GM18861 (cell line): ENCODE data around the gene ALB.

Experiments used
- ATAC-seq: cut with Tn5 transposase; IDR thresholded peaks from one replicate; pipeline ENCODE4 v1.9.1; 2021; ENCODE audit not compliant: unreplicated experiment

The ALB gene

DNA sequence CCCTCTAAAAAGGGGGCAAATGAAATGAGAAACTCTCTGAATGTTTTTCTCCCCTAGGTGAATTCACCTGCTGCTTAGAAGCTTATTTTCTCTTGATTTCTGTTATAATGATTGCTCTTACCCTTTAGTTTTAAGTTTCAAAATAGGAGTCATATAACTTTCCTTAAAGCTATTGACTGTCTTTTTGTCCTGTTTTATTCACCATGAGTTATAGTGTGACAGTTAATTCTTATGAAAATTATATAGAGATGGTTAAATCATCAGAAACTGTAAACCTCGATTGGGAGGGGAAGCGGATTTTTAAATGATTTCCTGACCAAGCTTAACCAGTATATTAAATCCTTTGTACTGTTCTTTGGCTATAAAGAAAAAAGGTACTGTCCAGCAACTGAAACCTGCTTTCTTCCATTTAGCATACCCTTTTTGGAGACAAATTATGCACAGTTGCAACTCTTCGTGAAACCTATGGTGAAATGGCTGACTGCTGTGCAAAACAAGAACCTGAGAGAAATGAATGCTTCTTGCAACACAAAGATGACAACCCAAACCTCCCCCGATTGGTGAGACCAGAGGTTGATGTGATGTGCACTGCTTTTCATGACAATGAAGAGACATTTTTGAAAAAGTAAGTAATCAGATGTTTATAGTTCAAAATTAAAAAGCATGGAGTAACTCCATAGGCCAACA lies 4.2 kb downstream of the ALB start:
- no peak for ATAC-seq

DNA sequence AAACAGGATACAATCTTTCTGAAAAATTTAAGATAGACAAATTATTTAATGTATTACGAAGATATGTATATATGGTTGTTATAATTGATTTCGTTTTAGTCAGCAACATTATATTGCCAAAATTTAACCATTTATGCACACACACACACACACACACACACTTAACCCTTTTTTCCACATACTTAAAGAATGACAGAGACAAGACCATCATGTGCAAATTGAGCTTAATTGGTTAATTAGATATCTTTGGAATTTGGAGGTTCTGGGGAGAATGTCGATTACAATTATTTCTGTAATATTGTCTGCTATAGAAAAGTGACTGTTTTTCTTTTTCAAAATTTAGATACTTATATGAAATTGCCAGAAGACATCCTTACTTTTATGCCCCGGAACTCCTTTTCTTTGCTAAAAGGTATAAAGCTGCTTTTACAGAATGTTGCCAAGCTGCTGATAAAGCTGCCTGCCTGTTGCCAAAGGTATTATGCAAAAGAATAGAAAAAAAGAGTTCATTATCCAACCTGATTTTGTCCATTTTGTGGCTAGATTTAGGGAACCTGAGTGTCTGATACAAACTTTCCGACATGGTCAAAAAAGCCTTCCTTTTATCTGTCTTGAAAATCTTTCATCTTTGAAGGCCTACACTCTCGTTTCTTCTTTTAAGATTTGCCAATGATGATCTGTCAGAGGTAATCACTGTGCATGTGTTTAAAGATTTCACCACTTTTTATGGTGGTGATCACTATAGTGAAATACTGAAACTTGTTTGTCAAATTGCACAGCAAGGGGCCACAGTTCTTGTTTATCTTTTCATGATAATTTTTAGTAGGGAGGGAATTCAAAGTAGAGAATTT lies 5.2 kb downstream of the ALB start:
- no peak for ATAC-seq

DNA sequence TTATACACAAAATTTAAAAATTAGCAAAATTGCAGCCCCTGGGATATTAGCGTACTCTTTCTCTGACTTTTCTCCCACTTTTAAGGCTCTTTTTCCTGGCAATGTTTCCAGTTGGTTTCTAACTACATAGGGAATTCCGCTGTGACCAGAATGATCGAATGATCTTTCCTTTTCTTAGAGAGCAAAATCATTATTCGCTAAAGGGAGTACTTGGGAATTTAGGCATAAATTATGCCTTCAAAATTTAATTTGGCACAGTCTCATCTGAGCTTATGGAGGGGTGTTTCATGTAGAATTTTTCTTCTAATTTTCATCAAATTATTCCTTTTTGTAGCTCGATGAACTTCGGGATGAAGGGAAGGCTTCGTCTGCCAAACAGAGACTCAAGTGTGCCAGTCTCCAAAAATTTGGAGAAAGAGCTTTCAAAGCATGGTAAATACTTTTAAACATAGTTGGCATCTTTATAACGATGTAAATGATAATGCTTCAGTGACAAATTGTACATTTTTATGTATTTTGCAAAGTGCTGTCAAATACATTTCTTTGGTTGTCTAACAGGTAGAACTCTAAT lies 6.0 kb downstream of the ALB start:
- no peak for ATAC-seq

DNA sequence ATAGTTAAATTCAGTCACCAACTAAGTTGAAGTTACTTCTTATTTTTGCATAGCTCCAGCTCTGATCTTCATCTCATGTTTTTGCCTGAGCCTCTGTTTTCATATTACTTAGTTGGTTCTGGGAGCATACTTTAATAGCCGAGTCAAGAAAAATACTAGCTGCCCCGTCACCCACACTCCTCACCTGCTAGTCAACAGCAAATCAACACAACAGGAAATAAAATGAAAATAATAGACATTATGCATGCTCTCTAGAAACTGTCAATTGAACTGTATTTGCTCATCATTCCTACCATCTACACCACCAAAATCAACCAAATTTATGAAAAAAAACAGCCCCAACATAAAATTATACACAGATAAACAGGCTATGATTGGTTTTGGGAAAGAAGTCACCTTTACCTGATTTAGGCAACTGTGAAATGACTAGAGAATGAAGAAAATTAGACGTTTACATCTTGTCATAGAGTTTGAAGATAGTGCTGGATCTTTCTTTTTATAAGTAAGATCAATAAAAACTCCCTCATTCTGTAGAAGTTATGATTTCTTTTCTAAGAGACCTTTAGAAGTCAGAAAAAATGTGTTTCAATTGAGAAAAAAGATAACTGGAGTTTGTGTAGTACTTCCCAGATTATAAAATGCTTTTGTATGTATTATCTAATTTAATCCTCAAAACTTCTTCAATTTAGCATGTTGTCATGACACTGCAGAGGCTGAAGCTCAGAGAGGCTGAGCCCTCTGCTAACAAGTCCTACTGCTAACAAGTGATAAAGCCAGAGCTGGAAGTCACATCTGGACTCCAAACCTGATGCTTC lies 7.0 kb downstream of the ALB start:
- no peak for ATAC-seq

DNA sequence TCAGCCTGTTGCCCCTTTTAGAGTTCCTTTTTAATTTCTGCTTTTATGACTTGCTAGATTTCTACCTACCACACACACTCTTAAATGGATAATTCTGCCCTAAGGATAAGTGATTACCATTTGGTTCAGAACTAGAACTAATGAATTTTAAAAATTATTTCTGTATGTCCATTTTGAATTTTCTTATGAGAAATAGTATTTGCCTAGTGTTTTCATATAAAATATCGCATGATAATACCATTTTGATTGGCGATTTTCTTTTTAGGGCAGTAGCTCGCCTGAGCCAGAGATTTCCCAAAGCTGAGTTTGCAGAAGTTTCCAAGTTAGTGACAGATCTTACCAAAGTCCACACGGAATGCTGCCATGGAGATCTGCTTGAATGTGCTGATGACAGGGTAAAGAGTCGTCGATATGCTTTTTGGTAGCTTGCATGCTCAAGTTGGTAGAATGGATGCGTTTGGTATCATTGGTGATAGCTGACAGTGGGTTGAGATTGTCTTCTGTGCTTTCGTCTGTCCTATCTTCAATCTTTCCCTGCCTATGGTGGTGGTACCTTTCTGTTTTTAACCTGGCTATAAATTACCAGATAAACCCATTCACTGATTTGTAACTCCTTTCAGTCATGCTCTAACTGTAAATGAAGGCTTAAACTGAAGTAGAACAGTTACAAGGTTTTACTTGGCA lies 7.8 kb downstream of the ALB start:
- ATAC-seq: no peak

DNA sequence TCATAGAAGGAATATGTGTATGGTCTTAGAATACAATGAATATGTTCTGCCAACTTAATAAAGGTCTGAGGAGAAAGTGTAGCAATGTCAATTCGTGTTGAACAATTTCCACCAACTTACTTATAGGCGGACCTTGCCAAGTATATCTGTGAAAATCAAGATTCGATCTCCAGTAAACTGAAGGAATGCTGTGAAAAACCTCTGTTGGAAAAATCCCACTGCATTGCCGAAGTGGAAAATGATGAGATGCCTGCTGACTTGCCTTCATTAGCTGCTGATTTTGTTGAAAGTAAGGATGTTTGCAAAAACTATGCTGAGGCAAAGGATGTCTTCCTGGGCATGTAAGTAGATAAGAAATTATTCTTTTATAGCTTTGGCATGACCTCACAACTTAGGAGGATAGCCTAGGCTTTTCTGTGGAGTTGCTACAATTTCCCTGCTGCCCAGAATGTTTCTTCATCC lies 9.2 kb downstream of the ALB start:
- no peak for ATAC-seq

DNA sequence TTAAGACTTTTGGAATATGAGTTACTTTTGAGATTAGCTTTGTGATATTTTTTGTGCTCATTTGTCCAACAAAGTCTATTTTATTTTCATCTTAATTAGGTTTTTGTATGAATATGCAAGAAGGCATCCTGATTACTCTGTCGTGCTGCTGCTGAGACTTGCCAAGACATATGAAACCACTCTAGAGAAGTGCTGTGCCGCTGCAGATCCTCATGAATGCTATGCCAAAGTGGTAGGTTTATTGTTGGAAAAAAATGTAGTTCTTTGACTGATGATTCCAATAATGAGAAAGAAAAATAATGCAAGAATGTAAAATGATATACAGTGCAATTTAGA lies 10.8 kb downstream of the ALB start:
- ATAC-seq: no peak

DNA sequence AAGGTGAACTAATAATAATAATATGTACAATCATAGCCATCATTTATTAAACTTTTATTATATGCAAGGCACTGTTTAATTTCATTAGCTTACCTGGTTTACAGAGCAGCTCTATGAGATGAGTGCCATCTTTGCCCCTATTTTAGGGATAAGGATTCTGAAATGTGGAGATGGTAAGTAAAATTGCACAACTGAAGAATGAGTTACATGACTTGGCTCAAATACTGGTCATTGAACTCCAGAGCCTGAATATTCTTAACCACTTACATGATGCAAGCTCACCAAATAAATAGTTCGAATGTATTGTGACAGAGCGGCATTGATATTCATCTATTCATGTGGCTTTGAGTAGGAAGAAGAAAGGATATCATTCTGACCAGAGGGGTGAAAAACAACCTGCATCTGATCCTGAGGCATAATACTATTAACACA lies 11.7 kb downstream of the ALB start:
- ATAC-seq: no peak

DNA sequence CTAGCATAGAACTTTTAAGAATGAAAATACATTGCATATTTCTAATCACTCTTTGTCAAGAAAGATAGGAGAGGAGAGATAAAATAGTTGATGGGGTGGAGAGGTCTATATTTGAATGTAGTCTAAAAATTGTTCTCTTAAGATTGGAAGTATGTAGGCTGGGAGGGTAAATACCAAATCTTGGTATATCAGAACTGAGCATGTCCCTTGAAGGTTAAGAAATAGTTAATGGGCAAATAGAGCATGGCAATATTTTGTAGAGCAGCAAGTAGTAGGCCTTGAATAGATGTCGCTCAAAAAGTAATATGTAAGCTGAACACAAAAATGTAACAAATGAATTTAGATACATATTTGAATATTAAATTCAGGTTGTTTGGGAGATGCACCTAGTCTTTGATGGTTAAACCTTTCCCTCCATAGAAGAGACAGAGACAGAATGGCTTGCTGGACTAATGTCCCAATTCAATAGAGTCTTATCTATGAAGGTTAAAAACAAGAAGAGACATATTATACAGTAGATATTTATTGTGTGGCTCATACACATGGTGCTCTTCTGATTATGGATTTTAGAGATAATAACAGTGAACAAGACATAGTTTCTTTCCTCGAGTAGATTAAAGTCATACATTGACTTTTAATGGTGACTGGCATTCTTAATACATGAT lies 12.5 kb downstream of the ALB start:
- ATAC-seq: no peak

DNA sequence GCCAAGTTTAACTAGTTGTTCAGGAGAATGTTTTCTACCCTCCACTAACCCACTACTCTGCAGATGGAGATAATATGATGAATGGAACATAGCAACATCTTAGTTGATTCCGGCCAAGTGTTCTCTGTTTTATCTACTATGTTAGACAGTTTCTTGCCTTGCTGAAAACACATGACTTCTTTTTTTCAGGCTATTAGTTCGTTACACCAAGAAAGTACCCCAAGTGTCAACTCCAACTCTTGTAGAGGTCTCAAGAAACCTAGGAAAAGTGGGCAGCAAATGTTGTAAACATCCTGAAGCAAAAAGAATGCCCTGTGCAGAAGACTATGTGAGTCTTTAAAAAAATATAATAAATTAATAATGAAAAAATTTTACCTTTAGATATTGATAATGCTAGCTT lies 13.3 kb downstream of the ALB start:
- no peak for ATAC-seq

DNA sequence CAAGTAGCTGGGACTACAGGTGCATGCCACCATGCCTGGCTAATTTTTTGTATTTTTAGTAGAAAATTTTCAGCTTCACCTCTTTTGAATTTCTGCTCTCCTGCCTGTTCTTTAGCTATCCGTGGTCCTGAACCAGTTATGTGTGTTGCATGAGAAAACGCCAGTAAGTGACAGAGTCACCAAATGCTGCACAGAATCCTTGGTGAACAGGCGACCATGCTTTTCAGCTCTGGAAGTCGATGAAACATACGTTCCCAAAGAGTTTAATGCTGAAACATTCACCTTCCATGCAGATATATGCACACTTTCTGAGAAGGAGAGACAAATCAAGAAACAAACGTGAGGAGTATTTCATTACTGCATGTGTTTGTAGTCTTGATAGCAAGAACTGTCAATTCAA lies 13.9 kb downstream of the ALB start:
- no peak for ATAC-seq

DNA sequence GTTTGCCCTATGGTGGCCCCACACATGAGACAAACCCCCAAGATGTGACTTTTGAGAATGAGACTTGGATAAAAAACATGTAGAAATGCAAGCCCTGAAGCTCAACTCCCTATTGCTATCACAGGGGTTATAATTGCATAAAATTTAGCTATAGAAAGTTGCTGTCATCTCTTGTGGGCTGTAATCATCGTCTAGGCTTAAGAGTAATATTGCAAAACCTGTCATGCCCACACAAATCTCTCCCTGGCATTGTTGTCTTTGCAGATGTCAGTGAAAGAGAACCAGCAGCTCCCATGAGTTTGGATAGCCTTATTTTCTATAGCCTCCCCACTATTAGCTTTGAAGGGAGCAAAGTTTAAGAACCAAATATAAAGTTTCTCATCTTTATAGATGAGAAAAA lies 14.6 kb downstream of the ALB start:
- no peak for ATAC-seq

DNA sequence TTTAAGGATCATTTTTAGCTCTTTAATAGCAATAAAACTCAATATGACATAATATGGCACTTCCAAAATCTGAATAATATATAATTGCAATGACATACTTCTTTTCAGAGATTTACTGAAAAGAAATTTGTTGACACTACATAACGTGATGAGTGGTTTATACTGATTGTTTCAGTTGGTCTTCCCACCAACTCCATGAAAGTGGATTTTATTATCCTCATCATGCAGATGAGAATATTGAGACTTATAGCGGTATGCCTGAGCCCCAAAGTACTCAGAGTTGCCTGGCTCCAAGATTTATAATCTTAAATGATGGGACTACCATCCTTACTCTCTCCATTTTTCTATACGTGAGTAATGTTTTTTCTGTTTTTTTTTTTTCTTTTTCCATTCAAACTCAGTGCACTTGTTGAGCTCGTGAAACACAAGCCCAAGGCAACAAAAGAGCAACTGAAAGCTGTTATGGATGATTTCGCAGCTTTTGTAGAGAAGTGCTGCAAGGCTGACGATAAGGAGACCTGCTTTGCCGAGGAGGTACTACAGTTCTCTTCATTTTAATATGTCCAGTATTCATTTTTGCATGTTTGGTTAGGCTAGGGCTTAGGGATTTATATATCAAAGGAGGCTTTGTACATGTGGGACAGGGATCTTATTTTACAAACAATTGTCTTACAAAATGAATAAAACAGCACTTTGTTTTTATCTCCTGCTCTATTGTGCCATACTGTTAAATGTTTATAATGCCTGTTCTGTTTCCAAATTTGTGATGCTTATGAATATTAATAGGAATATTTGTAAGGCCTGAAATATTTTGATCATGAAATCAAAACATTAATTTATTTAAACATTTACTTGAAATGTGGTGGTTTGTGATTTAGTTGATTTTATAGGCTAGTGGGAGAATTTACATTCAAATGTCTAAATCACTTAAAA lies 15.3 kb downstream of the ALB start:
- ATAC-seq: no peak

DNA sequence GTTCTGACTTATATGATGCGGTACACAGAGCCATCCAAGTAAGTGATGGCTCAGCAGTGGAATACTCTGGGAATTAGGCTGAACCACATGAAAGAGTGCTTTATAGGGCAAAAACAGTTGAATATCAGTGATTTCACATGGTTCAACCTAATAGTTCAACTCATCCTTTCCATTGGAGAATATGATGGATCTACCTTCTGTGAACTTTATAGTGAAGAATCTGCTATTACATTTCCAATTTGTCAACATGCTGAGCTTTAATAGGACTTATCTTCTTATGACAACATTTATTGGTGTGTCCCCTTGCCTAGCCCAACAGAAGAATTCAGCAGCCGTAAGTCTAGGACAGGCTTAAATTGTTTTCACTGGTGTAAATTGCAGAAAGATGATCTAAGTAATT lies 16.5 kb downstream of the ALB start:
- no peak for ATAC-seq

DNA sequence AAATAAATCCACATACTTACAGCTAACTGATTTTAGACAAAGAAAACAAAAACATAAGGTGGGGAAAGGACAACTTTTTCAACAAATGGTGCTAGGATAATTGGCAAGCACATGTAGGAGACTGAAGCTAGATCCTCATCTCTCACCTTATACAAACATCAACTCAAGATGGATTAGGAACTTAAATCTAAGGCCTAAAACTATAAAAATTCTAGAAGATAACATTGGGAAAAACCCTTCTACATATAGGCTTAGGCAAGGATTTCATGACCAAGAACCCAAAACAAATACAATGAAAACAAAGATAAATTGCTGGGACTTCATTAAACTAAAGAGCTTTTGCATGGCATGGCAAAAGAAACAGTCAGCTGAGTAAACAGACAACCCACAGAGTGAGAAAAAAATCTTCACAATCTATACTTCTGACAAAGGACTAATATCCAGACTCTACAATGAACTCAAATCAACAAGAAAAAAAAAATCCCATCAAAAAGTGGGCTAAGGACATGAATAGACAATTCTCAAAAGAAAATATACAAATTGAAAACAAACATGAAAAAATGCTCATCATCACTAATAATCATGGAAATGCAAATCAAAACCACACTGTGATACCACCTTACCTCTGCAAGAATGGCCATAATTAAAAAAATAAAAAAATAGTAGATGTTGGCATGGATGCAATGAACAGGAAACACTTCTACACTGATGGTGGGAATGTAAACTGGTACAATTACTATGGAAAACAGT lies 17.8 kb downstream of the ALB start:
- ATAC-seq: no peak

DNA sequence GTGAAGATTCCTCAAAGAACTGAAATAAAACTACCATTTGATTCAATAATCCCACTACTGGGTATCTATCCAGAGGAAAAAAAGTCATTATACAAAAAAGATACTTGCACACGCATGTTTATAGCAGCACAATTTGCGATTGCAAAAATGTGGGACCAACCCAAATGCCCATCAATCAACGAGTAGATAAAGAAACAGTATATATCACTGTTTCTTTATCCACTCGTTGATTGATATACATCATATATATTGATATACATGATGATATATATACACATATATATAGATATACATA lies 18.3 kb downstream of the ALB start:
- ATAC-seq: no peak

DNA sequence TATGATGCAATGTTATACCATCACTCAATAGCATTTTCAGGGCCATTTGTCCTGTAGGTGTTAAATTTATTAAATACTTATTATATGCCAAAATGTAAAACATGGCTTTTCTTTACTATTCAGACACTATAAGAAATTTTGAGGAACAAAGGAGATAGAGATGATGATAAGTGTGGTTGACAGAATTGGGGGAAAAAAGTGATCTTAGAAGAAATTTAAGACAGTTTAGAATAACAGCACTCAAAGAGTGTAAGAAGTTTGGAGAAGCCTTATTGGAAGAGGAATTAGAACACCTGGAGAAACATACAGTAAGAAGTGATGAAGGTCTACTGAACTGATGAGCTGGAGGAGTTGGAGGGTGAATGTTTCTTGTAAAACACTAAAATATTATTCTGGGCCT lies 19.1 kb downstream of the ALB start:
- ATAC-seq: no peak

DNA sequence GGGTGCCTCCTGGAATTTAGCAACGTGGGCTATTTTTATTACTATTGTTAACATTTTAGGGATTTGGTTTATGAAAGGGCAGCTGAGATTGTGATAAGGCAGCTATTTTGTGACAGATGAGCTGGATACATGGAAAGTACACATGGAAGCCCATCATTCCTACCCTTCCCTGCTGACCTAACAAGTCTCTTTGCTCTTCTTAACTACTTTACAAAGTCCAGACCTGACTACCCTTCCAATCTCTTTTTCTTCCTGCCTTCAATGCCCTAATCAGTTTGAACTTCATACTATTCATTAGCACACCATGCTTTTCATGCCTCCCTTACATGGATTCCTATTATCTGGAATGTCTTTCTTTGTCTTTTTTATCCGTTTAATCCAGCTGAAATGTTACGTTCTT lies 22.6 kb downstream of the ALB start:
- ATAC-seq: no peak

DNA sequence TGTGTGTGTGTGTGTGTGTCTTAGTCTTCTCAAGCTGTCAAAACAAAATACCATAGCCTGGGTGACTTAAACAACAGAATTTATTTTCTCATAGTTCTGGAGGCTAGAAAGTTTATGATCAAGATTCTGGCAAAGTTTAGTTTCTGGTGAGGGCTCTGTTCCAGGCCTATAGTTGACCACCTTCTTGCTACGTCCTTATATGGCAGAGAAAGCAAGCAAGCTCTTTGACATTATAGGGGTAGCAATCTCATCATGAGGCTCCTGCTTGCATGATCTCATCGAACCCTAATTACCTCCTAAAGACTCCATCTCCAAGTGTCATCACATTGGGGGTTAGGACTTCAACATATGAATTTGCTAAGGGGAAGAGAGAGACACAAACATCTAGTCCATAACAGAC lies 25.0 kb downstream of the ALB start:
- ATAC-seq: no peak
